Gastrocnemius medialis (tissue), 4 donors: ENCODE results near the gene DNAI4. TPM values are rescaled to one million over a fixed set of nuclear protein-coding genes. Genes with fewer than 3 reads are reported as not detected.
A peak's percentile ranks its signal among the peaks of the same experiment; 100 is the strongest.

Experiments used
- ATAC-seq, 2 donors: fragments of 150-250 bp; one replicate each; pipeline ENCODE4 v1.9.1; 2016
- DNase-seq, 2 donors: peaks; one replicate each; pipeline ENCODE4 v3.0.0-alpha.2; 2019
- H3K27ac ChIP-seq, 4 donors: fragments of 200-600 bp; sonication (generic); 1 replicate in 1 of 4; 2 replicates in 3 of 4; pipeline ENCODE4 v1.5.1; 2016 to 2018; ENCODE audit warnings: mild to moderate bottlenecking in 2 of 4, moderate library complexity in 1 of 4
- H3K27me3 ChIP-seq, 3 donors: fragments of 200-600 bp; sonication (generic) in 2 of 3; 1 replicate in 1 of 3; 2 replicates in 2 of 3; pipeline versions ENCODE4 v1.5.1 to v1.6.0; 2016 to 2019; ENCODE audit warnings: mild to moderate bottlenecking in 1 of 3, moderate library complexity in 1 of 3
- H3K36me3 ChIP-seq, 2 donors: fragments of 200-600 bp; sonication (generic) in 1 of 2; one replicate each; pipeline ENCODE4 v1.5.1; 2017 to 2018
- H3K4me1 ChIP-seq, 2 donors: fragments of 200-600 bp; sonication (generic) in 1 of 2; one replicate each; pipeline ENCODE4 v1.5.1; 2016 to 2017; ENCODE audit warnings: mild to moderate bottlenecking in 2 of 2
- H3K4me3 ChIP-seq, 4 donors: fragments of 200-600 bp; sonication (generic) in 3 of 4; 1 replicate in 1 of 4; 2 replicates in 3 of 4; pipeline ENCODE4 v1.5.1; 2016 to 2019; ENCODE audit warnings: mild to moderate bottlenecking in 2 of 4
- H3K9me3 ChIP-seq, 3 donors: fragments of 200-600 bp; sonication (generic) in 2 of 3; 1 replicate in 1 of 3; 2 replicates in 2 of 3; pipeline ENCODE4 v1.5.1; 2016 to 2019
- CTCF ChIP-seq, 5 experiments: fragments of 450-650 bp in 3 of 5; fragments of 200-600 bp in 2 of 5; sonication (generic) in 2 of 5; IDR thresholded peaks in 4 of 5; conservative IDR thresholded peaks in 1 of 5; 1 replicate in 4 of 5; 2 replicates in 1 of 5; pipeline ENCODE4 v1.5.1; 2016 to 2019; ENCODE audit warnings: antibody characterized with exemption in 5 of 5, mild to moderate bottlenecking in 3 of 5, moderate library complexity in 3 of 5
- POLR2A ChIP-seq, 2 donors: fragments of 450-650 bp; IDR thresholded peaks; one replicate each; pipeline ENCODE4 v1.6.1; 2017; ENCODE audit warnings: antibody characterized with exemption in 2 of 2, mild to moderate bottlenecking in 2 of 2, moderate library complexity in 2 of 2
- in situ Hi-C, 4 donors: fragments of 200-750 bp; cut with MboI; loops; one replicate each; pipeline versions ENCODE4 v1.15.0 to v1.8.0; 2017; ENCODE audit warnings: low sequenced_read_pairs in 4 of 4
- intact Hi-C: fragments of 100-400 bp; cut with DNase I; formaldehyde crosslinking; loops from one replicate; pipeline ENCODE4 v1.15.1; 2023; ENCODE audit warnings: low total_unique reads
- total RNA-seq, 4 donors: library from RNA; depleted of rRNA; stranded (reverse); fragments of >200 nt; gene quantifications; one replicate each; pipeline versions ENCODE4 v1.1.0 to v1.2.3, GENCODE V29; 2016

The DNAI4 gene
- total RNA-seq, 4 donors from 2014 or later, result 0.19 to 0.41 (median 0.29) TPM; not detected in 1

- intact Hi-C loops, result no loop called here
Measured at GRCh38 chr1:66951513-66951912, 26.9 kb upstream of the DNAI4 start.

GRCh38 chr1:66947267-66947666, 22.6 kb upstream of the DNAI4 start:
- ATAC-seq, result no peak
- peaks cover 0 to 33% of the 10 kb centered on the region in 2 donors for H3K36me3 ChIP-seq

More at GRCh38 chr1:66951513-66951912, 26.9 kb upstream of the DNAI4 start:
- Histone ChIP-seq H3K4me3 (no peak overlapping the region), H3K9me3 (no peaks in the 10 kb centered on the region), H3K36me3 (peaks cover 0 to 32% of the 10 kb centered on the region in 2 donors), H3K4me1 (no peaks in the 10 kb centered on the region), H3K27ac (no peak overlapping the region), H3K27me3 (no peaks in the 10 kb centered on the region)
- ATAC-seq (no peak), DNase-seq (no peak)
- TF ChIP-seq POLR2A (IDR thresholded peaks at IDR 0.05) (no peak), CTCF (IDR thresholded peaks at IDR 0.05 in 4 of 5, conservative IDR thresholded peaks at IDR 0.05 in 1 of 5) (no peak)
- in situ Hi-C loops, result no loop called here

GRCh38 chr1:66945316-66945715, 20.7 kb upstream of the DNAI4 start:
- in situ Hi-C loops, result loop anchor here in 1 of 4 donors (25.0 kb wide), 1 partner anchor 608 kb away; no protein-coding TSS in a partner anchor
- no peak overlapping the region for H3K27ac ChIP-seq

More at GRCh38 chr1:66947267-66947666, 22.6 kb upstream of the DNAI4 start:
- intact Hi-C loops, result no loop called here
- no peak for TF ChIP-seq POLR2A (IDR thresholded peaks at IDR 0.05)
- TF ChIP-seq CTCF (IDR thresholded peaks at IDR 0.05 in 4 of 5, conservative IDR thresholded peaks at IDR 0.05 in 1 of 5), result no peak
- DNase-seq, result no peak
- Histone ChIP-seq H3K4me1 (peaks cover 6 to 11% of the 10 kb centered on the region in 2 donors), H3K4me3 (no peak overlapping the region), H3K9me3 (no peaks in the 10 kb centered on the region), H3K27ac (no peak overlapping the region), H3K27me3 (no peaks in the 10 kb centered on the region)
- in situ Hi-C loops, result loop anchor here in 1 of 4 donors (25.0 kb wide), 1 partner anchor 610 kb away; no protein-coding TSS in a partner anchor

GRCh38 chr1:66944330-66945274, 19.9 kb upstream of the DNAI4 start:
- H3K27ac ChIP-seq, result peak overlapping the region; percentile 47 to 63 (median 61)
- TF ChIP-seq CTCF (IDR thresholded peaks at IDR 0.05 in 4 of 5, conservative IDR thresholded peaks at IDR 0.05 in 1 of 5) (no peak), POLR2A (IDR thresholded peaks at IDR 0.05) (no peak)
- peaks cover 6 to 11% of the 10 kb centered on the region in 2 donors for H3K4me1 ChIP-seq
- in situ Hi-C loops, result loop anchor here in 1 of 4 donors (25.0 kb wide), 1 partner anchor 607 kb away; no protein-coding TSS in a partner anchor
- no peaks in the 10 kb centered on the region for H3K27me3 ChIP-seq
- DNase-seq, result peak; percentile 26 to 54
- H3K4me3 ChIP-seq, result no peak overlapping the region
- no peaks in the 10 kb centered on the region for H3K9me3 ChIP-seq
- peak; percentile 63 to 86 for ATAC-seq
- peaks cover 0 to 26% of the 10 kb centered on the region in 2 donors for H3K36me3 ChIP-seq
- intact Hi-C loops, result no loop called here

More at GRCh38 chr1:66945316-66945715, 20.7 kb upstream of the DNAI4 start:
- no peaks in the 10 kb centered on the region for H3K27me3 ChIP-seq
- no peak overlapping the region for H3K4me3 ChIP-seq
- TF ChIP-seq POLR2A (IDR thresholded peaks at IDR 0.05) (no peak), CTCF (IDR thresholded peaks at IDR 0.05 in 4 of 5, conservative IDR thresholded peaks at IDR 0.05 in 1 of 5) (no peak)
- ATAC-seq (no peak), DNase-seq (no peak)
- peaks cover 0 to 26% of the 10 kb centered on the region in 2 donors for H3K36me3 ChIP-seq
- H3K4me1 ChIP-seq, result peaks cover 6 to 11% of the 10 kb centered on the region in 2 donors
- H3K9me3 ChIP-seq, result no peaks in the 10 kb centered on the region
- intact Hi-C loops, result no loop called here
